SHP77 (cell line): Measurements from ENCODE around the gene NEO1.
"Not testable (repeated sequence)": the region's sequence is repeated elsewhere in the genome, so short reads cannot be mapped to it uniquely, and the experiment has no call there.

Experiments
- DNase-seq, 2 experiments: peaks; one replicate each; lab custom pipeline; 2025; lab: John Stamatoyannopoulos, UW

NEO1 gene

GRCh38 chr15:73265536-73266153, 213.4 kb downstream of the NEO1 start:
- peak; percentile 33 to 49 for DNase-seq

GRCh38 chr15:73268457-73268856, 216.2 kb downstream of the NEO1 start:
- no peak for DNase-seq

GRCh38 chr15:73270366-73271097, 218.3 kb downstream of the NEO1 start:
- DNase-seq: no peak

GRCh38 chr15:73273181-73274002, 221.1 kb downstream of the NEO1 start:
- peak; percentile 18 to 64 for DNase-seq

- no peak for DNase-seq
These were observed 223.6 kb downstream of the NEO1 start for GRCh38 chr15:73275862-73276261.

GRCh38 chr15:73282567-73283365, 230.5 kb downstream of the NEO1 start:
- no peak for DNase-seq

- DNase-seq: no peak
These were observed 231.2 kb downstream of the NEO1 start for GRCh38 chr15:73283366-73283962.

GRCh38 chr15:73284090-73284716, 231.9 kb downstream of the NEO1 start:
- DNase-seq: no peak

- DNase-seq: no peak
These were observed 234.0 kb downstream of the NEO1 start for GRCh38 chr15:73286311-73286710.

GRCh38 chr15:73287019-73287418, 234.8 kb downstream of the NEO1 start:
- DNase-seq: no peak

GRCh38 chr15:73291441-73291840, 239.2 kb downstream of the NEO1 start:
- DNase-seq: no peak

- no peak for DNase-seq
These were observed 241.5 kb downstream of the NEO1 start for GRCh38 chr15:73293773-73294172.

GRCh38 chr15:73295630-73296286, 243.5 kb downstream of the NEO1 start:
- no peak for DNase-seq

- DNase-seq: no peak
These were observed 244.5 kb downstream of the NEO1 start for GRCh38 chr15:73296609-73297353.

GRCh38 chr15:73298522-73299245, 246.4 kb downstream of the NEO1 start:
- no peak for DNase-seq

GRCh38 chr15:73300286-73300685, 248.0 kb downstream of the NEO1 start:
- not testable (repeated sequence) for DNase-seq

GRCh38 chr15:73303636-73304035, 251.4 kb downstream of the NEO1 start:
- no peak for DNase-seq

- peak; percentile 61 to 67 for DNase-seq
These were observed 253.3 kb downstream of the NEO1 start for GRCh38 chr15:73305331-73306211.
